MV-4-11 (cell line): ENCODE results near the gene ZNF888.
"Not testable (repeated sequence)": the region's sequence is repeated elsewhere in the genome, so short reads cannot be mapped to it uniquely, and the experiment has no call there.

ENCODE experiments used
- DNase-seq: peaks from one replicate; lab custom pipeline; 2025; lab: John Stamatoyannopoulos, UW

Gene ZNF888

GRCh38 chr19:52941941-52942385 lies 18.7 kb upstream of the ZNF888 start:
- peak; percentile 42 for DNase-seq

- not testable (repeated sequence) for DNase-seq
These were observed 18.3 kb upstream of the ZNF888 start for GRCh38 chr19:52941523-52941922.

- not testable (repeated sequence) for DNase-seq
These were observed 17.7 kb upstream of the ZNF888 start for GRCh38 chr19:52940905-52941304.

DNA sequence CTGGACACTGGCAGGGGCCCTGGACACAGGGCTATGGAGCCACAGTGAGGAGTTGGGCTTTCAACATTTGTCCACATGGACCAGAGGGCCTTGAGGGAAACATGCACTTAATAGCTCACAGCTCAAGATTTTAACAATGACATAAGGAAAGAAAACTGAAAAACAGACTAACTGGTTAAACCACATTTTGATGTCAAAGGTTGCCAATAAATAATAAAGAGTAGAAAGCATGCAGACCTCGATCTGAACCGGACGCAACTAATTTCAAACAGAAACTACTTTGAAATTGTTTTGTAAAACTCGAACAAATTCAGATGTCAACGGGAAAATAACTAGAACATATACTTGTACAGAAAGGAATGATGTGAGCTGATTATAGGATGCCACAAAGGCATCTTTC lies 15.5 kb upstream of the ZNF888 start:
- DNase-seq, result no peak

GRCh38 chr19:52936954-52937325 lies 13.7 kb upstream of the ZNF888 start:
- peak; percentile 47 for DNase-seq

DNA sequence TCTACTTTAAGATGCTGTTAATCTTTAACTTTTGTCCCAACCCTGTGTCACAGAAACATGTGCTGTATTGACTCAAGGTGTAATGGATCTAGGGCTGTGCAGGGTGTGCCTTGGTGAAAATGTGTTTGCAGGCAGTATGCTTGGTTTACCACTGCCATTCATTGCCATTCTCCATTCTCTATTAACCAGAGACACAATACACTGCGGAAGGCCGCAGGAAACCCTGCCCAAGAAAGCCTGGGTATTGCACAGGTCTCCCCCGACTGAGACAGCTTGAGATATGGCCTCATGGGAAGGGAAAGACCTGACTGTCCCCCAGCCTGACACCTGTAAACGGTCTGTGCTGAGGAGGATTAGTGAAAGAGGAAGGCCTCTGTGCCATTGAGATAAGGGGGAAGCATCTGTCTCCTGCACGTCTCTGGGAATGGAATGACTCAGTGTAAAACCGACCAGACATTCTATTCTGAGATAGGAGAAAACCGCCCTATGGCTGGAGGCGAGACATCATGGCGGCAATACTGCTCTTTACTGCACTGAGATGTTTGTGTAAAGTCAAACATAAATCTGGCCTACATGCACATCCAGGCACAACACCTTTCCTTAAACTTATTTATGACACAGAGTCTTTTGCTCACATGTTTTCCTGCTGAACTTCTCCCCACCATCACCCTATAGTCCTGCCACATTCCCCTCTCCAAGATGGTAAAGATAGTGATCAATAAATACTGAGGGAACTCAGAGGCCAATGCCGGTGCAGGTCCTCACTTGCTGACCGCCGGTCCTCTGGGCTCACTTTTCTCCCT lies 13.1 kb upstream of the ZNF888 start:
- peak; percentile 98 for DNase-seq

GRCh38 chr19:52935434-52935833 lies 12.2 kb upstream of the ZNF888 start:
- DNase-seq, result peak; percentile 98

DNA sequence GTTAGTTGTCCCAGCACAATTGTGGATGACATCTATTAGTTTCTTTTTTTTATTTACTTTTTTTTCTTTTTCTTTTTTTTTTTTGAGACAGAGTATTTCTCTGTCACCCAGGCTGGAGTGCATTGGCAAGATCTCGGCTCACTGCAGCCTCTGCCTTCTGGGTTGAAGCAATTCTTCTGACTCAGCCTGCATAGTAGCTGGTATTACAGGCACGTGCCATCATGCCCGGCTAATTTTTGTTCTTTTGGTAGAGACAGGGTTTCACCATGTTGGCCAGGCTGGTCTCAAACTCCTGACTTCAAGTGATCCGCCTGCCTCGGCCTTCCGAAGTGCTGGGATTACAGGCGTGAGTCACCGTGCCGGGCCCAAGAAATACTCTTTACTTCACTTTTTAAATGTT lies 1.4 kb upstream of the ZNF888 start:
- peak; percentile 50 for DNase-seq

GRCh38 chr19:52923778-52924593 lies 758 bp upstream of the ZNF888 start:
- peak; percentile 95 for DNase-seq

DNA sequence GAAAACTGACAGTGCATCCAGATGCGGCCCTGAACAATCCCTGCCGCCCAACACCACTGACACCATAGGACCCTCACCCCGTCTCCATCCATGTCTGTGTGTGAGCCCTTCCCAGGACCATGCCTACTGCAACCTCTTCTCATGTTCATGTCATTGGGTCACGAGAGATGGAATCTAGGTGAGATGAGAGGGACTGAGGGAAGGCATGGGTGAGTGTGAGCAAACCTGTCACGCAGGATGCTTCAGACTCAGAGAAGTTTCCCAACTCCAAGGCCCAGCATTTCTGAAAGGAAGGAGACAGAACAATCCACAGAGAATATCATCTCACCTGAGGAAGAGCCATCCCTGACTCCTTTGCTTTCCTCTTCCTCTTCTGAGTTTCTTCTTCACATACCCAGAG lies 5.7 kb downstream of the ZNF888 start:
- DNase-seq, result no peak

DNA sequence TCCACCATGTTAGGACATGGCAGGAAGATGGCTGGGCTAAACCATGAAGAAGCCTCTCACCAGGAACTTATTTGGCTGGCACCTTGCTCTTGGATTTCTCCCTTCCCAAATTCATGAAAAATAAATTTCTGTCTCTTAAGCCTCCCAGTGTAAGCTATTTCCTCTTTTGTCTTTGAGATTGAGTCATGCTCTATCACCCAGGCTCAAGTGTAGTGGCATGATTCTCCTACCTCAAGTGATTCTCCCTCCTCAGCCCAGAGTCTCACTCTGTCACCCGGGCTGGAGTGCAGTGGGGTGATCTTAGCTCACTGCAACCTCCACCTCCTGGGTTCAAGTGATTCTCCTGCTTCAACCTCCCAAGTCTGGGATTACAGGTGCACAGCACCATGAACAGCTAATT lies 12.6 kb downstream of the ZNF888 start:
- DNase-seq, result peak; percentile 74

DNA sequence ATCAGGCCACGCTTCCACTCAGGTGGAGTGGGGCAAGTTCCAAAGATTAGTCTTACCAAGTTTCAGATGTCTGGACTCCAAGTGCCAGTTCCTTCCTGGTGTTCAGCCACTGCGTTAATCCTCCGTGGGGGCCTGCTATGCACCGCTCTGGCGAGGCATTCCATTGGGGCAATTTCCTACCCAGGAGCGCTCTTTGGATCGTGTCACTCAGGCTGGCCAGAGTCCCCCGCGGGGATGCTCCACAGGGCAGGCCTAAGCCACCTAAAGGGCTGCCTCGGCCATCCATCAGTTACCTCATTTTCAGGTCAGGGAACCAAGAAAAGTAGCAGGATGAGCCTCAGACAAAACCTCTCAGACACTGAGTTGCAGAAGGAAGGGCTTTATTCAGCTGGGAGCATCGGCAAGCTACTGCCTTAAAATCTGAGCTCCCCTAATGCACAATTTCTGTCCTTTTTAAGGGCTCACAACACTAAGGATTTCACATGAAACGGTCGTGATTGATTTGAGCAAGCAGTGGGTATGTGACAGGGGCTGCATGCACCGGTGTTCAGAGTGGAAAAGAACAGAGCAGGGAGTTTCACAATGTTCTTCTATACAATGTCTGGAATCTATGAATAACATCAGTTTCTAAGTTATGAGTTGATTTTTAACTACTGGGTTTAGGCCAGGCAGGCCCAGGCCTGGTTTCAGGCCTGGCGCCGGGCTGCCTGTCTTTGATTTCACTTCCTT lies 19.0 kb downstream of the ZNF888 start:
- not testable (repeated sequence) for DNase-seq

GRCh38 chr19:52901842-52902241 lies 21.4 kb downstream of the ZNF888 start:
- DNase-seq, result no peak

DNA sequence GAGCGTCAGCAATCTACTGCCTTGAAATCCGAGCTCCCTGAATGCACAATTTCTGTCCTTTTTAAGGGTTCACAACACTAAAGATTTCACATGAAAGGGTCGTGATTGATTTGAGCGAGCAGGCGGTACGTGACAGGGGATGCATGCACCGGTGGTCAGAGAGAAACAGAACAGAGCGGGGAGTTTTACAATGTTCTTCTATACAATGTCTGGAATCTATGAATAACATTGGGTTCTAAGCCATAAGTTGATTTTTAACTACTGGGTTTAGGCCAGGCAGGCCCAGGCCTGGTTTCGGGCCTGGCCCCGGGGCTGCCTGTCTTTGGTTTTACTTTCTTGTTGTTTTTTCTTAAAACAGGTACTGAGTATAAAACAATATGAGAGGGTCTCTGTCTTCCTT lies 24.6 kb downstream of the ZNF888 start:
- DNase-seq, result not testable (repeated sequence)

DNA sequence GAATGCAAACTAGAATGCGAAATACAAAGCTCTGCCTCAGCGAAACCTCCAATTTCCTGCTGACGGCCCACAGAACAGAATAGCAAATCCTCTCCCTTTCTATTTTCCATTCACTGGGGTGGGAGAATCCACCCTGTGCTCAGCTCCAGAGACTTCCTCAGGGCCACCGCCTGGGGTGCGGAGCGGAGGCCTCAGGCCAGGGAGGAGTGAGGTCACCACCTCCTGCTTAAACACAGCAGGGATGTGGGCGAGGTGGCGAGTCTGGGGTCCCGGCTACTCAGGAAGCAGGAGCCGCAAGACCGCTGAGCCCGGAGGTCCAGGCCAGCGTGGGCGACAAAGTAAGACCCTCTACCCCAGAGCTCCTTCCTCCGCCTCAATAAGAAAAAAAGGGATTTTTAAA lies 25.1 kb downstream of the ZNF888 start:
- DNase-seq, result no peak

DNA sequence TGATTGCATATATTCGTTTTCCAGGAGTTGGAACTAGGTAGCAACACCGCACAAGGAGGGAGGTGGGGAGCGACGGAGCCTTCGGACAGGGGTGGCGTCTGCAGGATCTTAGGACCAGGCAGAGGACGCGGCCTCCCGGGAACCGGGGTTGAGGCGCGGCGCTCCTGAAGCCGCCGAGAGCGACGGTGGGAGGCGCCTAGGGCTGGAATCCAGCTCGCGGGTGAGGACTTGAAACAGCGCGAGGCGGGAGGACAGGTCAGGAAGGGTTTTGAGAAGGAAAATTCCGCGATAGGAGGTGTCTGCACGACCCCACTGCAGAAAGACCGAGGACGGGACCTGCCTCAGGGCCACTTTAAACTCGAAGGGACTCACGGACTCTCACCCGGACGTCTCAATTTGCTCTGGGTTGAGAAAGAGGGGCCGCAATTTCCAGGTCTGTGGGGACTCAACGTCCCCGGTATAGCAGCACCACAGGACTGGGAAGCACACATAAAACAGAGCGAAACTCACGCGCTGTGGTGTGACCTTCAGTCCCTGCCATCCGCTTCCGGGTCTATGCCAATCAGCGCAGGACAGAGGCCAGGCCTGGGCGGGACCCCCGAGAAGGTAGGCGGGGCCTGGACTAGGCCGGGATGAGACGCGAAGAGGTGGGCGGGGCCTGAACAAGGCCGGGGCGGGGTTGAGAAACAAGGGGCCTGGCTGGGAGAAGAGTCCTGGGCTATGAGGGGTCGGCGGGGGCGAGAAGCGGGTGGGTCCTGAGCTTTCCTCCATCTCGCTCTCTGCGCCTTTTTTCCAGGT lies 25.9 kb downstream of the ZNF888 start, which contains the start of gene ZNF320:
TSS of gene ZNF320 (minus strand) at position 498 of the 798 bp plus-strand sequence. CDS start 7,380 bp downstream, outside the sequence.
- peak; percentile 54 for DNase-seq

GRCh38 chr19:52896431-52897137 lies 26.6 kb downstream of the ZNF888 start:
- DNase-seq, result no peak

GRCh38 chr19:52891336-52891735 lies 31.9 kb downstream of the ZNF888 start:
- DNase-seq, result no peak

DNA sequence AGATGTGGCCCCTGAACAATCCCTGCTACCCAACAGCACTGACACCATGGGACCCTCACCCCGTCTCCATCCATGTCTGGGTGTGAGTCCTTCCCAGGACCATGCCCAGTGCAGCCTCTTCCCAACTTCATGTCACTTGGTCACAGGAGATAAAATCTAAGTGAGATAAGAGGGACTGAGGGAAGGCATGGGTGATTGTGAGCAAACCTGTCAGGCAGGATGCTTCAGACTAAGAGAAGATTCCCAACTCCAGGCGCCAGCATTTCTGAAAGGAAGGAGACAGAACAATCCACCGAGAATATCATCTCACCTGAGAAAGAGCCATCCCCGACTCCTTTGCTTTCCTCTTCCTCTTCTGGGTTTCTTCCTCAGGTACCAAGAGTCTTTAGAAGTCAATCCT lies 33.3 kb downstream of the ZNF888 start:
- no peak for DNase-seq

- DNase-seq, result no peak
These were observed 34.2 kb downstream of the ZNF888 start for GRCh38 chr19:52889076-52889475.

DNA sequence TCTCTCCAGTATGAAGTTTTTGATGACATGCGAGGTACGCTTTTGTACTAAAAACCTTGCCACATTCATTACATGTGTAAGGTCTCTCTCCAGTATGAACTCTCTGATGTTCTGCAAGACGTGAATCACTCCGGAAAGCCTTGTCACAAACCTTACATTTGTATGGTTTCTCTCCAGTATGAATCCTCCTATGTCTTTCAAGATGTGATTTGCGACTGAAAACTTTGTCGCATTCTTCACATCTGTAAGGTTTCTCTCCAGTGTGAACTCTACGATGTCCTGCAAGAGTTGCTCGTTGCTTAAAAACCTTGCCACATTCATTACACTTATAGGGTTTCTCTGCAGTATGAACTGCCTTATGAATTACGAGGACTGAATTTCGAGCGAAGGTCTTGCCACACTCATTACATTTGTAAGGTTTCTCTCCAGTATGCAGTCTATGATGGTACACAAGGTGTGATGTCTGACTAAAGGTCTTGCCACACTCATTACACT lies 42.3 kb downstream of the ZNF888 start:
- no peak for DNase-seq
